GM12875 (cell line): Measurements from ENCODE around the gene TRIM47.

ENCODE experiments used
- H3K4me3 ChIP-seq: one replicate; pipeline ENCODE4 v1.5.1; 2011; ENCODE audit warnings: low read depth, low read length, control low read depth
- CTCF ChIP-seq: IDR thresholded peaks from 2 replicates; pipeline ENCODE4 v1.5.1; 2011; ENCODE audit warnings: low read depth, mild to moderate bottlenecking, control low read depth, inconsistent platforms, low read length, moderate library complexity, borderline replicate concordance; ENCODE audit not compliant: insufficient read depth

The TRIM47 gene

DNA sequence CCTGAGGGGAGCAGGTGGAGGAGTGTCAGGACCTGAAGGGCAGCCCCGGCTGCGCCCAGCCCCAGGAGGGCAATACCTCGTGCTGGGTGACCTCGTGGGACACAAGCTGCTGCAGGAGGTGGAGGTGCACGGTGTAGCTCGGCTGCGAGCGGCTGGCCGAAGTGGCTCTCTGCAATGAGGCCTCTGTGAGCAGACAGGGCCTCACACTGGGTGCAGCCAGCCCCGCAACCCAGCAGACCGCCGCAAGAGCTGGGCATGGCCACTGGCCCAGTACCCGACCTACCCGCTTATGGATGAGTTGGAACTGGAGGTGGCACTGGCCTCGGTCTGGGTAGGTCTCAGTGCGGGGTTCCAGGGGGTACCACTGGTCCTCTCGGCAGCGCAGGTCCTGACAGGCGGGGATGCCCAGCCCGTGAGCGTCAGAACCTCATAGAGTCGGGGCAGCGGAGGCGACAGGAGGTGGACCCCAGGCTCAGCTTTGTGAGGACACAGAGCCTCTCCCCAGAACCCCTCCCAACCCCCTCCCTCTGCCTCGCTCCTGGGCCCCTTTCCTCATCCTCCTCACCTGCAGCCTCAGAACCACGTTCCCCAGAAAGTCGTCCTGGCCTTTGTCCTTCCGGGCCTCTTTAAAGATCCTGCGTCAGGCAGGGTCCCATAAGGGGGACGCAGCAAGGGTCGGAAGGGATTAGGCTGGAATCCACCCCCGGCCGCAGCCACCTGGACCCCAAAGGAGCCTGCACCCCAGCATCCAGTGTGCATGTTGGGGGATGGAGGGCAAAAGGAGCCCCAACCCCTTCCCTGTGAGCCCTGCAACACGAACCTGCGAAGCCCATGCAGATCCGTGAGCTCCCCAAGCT is 38.2 kb downstream of the TRIM47 start:
- H3K4me3 ChIP-seq: no peak overlapping the region
- TF ChIP-seq CTCF: no peak

DNA sequence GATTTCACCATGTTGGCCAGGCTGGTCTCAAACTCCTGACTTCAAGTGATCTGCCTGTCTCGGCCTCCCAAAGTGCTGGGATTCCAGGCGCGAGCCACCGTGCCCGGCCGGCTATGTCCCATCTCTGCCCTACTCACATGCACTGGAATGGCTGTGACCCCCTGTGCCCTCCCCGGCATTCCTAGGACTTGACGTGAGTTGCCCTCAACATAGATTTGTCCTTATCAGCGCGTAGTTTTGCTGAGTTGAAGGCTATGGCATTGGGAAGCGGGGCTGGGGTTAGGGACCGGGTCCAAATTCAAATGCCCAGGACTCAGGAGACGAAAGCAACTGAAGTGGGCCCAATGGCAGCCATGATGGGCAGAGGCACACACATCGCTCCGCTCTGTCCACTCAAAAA is 40.0 kb downstream of the TRIM47 start:
- TF ChIP-seq CTCF: no peak
- no peak overlapping the region for H3K4me3 ChIP-seq

DNA sequence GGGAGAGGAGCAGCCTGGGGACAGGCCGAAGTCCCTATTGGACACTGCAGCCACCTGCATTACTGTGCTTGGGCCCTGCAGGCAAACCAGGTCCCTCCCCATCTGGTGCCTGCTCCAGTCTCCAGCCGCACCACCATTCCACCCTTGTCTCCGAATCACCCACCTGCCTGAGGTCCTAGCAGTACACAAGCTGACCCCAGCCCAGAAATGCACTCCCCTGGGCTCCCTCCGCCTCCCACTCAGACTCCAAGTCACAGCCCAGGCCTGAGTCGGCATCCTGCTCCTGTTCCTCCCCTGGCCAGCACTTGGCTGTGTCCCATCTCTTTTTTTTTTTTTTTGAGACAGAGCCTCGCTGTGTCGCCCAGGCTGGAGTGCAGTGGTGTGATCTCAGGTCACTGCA is 40.5 kb downstream of the TRIM47 start:
- TF ChIP-seq CTCF: no peak
- no peak overlapping the region for H3K4me3 ChIP-seq

- no peak overlapping the region for H3K4me3 ChIP-seq
- no peak for TF ChIP-seq CTCF
Measured at GRCh38 chr17:75836605-75837004, 41.8 kb downstream of the TRIM47 start.

- TF ChIP-seq CTCF: no peak
- H3K4me3 ChIP-seq: no peak overlapping the region
Measured at GRCh38 chr17:75835654-75835987, 42.8 kb downstream of the TRIM47 start.

GRCh38 chr17:75834928-75835653 is 43.3 kb downstream of the TRIM47 start:
- H3K4me3 ChIP-seq: no peak overlapping the region
- no peak for TF ChIP-seq CTCF
